Myocyte (in vitro differentiated cells): Measurements from ENCODE around the gene APBA2. TPM values are rescaled to one million over a fixed set of nuclear protein-coding genes. Genes with fewer than 3 reads are reported as not detected.
"Not testable (repeated sequence)": the region's sequence is repeated elsewhere in the genome, so short reads cannot be mapped to it uniquely, and the experiment has no call there.

ENCODE experiments used
- DNase-seq: peaks from one replicate; pipeline ENCODE4 v3.0.0-alpha.2; 2012; ENCODE audit warnings: low read depth
- total RNA-seq: library from RNA; depleted of rRNA; stranded (reverse); fragments of >200 nt; gene quantifications from 2 replicates; pipeline ENCODE4 v1.2.3, GENCODE V29; 2014

Gene APBA2
- total RNA-seq, 1 donor from 2014 or later, result not detected

DNA sequence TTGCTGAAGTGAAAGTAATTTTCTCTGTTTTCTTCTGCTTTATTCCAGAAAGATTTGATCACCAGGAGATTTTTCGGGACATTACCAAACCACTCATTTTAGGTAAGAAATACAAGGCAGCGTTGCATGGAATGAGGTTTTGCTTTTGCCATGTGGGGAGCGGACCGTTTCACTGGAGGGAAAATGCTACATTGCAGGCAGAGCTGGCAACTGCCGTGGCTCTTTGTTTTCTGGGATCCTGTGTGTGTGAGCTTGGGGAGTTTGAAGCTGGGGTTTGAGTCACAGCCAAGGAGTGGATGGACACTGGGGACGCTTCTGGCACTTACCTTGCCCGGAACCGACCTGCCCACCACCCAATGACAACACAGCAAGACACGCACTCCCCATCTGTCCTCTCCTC is 109.9 kb downstream of the APBA2 start:
- no peak for DNase-seq

DNA sequence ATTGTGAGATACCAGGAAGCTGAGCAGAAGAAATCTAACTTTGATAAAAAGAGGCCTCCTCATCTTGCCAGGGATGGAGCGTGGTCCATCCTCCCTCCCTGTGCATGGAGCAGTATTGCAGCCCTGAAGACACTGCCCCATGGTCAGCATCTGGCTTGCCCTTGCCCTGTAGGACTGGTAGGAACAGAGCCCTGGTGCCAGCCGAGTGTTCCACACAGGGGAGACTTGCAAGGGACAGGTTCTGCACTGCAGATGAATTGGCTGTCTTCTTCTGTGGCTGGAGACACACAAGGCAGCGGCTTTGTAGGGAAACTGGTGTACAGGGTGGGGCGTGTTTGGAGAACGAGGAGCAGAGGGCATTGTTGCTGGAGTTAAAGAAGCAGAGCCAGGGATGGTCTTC is 110.5 kb downstream of the APBA2 start:
- DNase-seq, result no peak

DNA sequence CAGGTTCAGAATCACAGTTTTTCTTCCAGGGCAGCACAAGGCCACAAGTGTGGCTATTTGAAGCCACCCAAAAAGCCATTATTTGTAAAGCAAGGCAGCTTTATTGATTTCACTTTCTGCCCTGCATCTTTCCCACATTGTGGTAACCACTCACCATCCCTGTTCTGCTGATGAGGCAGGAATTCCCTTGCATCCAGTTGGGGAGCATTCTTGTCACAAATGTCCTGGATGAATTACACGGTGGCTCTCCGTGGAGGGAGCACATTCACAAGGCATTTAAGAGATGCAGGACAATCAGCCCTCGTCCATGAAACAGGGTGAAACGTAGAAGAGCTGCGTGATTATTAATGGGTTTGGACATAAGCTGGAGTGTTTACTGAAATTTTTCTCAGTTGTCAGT is 111.2 kb downstream of the APBA2 start:
- no peak for DNase-seq

DNA sequence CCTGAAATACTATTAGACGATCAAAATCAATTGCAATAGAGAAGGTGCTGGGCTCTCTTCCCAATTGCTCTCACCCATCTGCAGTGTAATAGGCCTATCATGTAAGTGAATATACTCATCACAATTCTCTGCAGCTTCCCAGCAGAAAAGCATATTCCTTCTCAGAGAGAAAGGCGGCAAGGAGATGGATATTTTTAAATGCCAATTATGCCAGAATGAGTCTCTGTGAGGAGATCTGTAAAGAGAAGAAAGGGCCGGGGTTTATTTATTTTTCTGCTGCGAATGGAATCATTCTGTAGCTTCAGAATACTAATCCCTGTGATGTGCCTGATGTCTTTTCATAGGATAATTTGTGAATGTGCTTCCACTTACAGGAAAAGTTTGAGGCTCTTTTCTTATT is 112.0 kb downstream of the APBA2 start:
- DNase-seq, result no peak

DNA sequence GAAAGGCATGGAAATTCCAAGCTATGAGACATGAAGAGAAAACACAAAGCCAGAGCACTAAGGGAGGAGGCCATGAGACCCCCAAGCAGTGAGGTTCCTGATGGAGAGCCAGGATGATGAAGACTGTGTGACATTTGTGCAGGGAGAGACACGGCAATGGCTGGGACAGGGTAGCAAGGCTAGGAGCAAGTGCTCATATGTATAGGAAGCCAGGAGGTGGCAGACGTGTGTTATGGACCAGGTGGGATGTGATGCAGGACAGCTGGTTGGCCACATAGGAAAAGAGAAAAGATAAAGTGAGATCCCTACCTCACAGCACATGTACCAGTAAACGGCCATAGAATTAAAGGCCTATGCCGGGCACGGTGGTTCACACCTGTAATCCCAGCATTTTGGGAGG is 112.7 kb downstream of the APBA2 start:
- no peak for DNase-seq

DNA sequence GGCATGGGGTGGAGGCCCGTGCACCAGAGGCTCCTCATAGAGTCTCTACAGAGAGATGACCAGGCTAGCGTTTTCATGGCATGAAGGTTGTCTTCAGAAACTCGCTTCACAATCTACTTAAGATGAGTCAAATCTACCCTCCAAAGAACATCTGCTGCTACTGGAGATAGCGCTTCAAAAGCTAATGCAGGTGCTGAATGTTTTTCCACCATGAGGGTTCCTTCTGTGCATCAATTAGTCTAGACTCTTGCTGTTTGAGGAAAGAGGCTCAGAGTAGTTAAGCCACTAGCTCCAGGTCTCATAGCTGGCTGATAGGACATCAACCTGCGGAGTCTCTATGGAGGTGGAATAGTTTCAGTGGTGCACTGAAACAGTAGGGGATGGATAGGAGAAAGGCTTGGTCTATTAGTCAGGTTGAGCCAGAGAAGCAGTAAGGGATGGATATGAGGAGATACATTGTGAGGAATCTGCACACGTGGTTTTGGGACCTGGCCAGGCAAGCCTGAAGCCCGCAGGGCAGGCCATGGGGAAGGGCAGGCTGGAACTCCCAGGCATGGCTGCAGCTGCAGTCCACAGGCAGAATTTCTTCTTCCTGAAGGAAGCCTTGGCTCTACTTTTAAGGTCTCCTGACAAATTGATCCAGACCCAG is 117.5 kb downstream of the APBA2 start:
- no peak for DNase-seq

DNA sequence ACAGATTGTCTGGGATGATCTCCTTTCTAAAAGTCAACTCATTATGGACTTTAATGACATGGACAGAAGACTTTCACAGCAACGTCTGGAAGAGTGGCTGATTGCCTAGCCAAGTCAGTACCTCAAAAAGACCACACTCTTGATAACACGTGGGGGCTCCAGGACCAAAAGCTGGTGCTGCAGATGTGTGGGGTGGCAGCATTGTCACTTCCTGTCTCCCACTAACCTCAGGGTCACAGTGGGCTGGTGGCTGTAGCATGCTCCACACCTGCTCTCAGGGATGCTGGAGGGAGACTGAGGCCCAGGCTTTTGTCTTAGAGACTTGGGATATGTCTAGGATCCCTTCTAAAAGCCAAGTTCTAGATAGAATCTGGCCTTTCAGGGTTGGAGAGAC is 118.1 kb downstream of the APBA2 start:
- no peak for DNase-seq

DNA sequence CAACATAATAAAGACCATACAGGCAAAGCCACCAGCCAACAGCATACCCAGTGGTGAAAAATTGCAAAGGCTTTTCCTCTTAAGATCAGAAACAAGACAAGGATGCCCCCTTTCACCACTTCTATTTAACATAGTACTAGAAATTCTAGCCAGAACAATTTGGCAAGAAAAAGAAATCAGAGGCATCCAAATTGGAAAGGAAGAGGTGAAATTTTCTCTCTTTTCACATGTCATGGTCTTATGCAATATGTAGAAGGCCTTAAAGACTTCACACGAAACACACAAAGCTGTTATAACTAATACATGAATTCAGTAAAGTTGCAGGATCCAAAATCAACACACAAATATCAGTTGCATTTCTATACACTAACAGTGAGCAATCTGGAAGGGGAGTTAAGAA is 120.2 kb downstream of the APBA2 start:
- DNase-seq, result no peak

DNA sequence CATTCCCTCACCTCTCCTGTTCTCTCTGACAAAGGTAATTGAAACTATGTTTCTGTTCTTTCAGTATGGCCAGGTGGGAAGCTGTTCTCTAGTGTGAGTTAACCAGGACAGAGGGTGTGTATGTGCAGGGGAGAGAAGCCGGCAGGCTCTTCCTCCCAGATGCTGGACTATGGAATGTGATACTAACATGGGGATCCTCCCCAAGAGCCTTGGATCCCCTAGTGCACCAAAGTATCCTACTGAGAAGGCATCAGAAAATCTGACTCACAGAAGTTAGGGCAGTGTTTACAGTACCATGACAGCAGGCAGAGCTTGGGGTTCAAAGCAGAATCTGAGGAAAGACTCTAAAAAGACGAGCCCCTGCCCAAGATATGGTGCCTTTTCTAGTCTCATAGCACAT is 123.1 kb downstream of the APBA2 start:
- no peak for DNase-seq

DNA sequence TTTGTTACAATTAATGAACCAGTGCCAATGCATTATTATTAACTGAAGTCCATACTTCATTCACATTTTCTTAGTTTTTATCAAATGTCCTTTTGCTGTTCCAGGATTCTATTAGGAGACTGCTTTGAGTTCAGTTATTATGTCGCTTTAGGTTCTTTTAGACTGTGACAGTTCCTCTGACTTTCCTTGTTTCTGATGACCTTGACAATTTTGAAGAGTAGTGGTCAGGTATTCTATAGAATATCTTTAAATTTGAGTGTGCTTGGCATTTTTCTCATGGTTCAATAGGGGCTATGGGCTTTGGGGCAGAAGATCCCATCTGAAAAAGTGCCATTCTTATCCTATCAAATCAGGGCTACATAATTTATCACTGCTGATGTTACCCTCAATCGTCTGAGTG is 126.3 kb downstream of the APBA2 start:
- no peak for DNase-seq

DNA sequence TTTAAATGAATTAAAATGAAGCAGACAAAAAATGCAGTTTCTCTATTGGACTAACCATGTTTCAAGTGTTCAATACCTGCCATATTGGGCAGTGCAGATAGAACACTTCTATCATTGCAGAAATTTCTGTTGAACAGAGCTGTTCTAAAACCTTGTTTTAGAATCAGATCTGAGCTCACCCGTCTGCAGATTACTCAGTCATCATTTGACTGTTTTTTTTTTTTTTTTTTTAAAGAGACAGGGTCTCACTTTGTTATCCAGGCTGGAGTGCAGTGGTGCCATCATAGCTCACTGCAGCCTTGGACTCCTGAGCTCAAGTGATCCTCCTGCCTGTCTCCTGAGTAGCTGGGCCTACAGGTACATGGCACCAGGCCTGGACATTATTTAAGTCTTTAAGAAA is 128.7 kb downstream of the APBA2 start:
- DNase-seq, result no peak

DNA sequence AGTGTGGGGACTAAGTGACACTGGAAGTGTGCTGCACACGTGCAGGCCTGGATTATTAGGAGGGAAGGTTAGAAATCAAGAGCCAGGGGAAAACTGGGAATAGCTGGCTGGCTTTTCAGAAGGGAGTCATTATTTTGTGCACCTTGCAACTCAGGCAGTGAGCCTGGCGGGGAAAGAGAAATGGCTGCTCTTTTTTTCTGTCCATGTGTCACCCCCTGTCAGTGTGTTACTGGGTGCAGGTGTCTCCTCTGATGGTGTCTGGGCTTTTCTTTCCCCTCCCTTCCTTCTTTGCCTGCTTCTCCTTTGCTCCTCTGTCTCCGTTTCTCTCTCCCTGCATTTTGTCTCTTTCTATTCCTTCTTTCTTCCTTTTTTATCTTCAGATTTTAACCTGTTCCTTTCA is 130.7 kb downstream of the APBA2 start:
- DNase-seq, result no peak

DNA sequence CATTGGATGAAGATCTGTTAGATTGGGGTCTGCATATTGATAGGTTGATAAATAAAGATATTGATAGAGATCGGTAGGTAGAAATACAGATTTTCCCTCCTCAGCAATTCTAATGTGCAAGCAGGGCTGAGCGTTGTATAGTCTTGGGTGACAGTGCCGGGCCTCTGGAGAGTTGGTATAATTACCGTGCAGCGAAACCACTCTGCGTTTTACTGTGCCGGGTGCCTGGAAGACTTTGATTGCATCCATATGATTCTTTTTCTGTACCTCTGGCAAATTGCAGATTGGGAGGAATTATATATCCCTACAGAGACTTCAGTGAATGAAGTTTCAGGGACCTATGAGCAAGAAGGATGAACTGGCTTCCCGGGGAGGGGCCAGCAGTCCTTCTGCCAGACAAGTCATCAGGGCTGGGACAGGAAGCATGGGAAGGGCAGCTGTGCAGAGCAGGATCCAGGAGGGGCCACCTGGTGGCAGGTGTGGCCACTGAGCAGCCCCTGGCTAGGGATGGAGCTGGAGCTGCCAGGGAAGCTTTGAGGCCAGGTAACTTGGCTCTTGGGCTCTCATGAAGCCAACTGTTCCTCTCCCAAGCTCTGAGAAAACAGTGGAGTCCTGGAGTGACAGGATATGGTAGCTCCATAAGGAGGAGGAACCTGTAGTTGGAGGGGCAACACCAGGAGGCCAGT is 132.5 kb downstream of the APBA2 start:
- no peak for DNase-seq

DNA sequence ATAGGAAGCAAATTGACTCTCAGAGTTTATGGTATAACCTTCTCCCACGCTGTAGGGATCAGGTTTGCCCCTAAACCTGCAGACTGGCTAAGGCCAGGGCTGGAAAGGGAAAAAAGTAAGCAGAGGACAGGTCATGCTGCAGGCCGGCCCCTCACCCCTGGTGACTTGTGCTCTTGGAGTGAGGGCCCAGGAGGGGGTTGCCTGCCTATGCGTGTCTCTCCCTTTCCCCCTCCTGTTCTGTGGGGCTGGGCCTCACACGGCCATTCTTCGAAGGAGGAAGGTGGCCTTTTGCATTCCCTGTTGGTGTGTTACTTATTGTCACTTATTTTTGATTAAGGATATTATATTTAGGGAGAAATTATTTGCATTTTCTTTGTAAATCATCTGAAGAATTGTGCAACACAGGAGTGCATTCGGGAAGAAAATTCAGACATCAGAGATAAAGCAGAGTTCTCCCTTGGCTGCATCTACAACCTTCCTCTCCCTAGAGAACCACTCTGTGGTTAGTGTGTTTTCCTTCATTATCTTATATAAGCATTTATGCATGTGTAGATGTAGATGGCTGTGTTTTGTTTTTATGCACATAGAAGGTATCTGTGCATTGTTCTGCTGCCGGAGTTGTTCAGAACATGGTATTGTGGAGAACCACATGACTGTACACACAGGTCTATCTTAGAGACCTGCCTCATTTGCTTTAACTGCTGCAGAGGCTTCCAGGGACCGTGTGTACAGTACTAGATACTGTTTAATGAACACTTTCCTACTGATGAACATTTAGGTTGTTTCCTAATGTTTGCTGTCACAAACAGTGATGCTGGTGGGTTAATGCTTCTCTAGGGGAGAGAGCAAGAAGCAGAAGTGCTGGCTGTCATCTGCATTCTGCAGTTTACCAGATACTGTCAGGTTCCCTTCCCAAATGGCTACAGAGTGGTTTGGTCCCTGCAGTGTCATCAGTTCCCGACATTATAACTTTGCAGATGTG is 133.5 kb downstream of the APBA2 start:
- DNase-seq, result no peak

DNA sequence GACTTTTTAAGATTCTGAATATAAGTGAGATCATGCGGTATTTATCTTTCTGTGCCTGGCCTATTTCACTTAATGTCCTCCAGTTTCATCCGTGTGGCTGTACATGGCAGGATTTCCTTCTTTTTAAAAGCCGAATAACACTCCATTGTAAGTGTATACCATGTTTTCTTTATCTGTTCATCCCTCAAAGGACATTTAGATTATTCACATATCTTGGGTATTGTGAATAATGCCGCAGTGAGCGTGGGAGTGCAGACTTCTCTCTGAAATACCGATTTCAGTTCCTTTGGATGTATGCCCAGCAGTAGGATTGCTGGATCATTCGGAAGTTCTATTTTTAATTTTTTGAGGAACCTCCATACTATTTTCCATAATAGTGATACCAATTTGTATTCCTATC is 136.1 kb downstream of the APBA2 start:
- no peak for DNase-seq

DNA sequence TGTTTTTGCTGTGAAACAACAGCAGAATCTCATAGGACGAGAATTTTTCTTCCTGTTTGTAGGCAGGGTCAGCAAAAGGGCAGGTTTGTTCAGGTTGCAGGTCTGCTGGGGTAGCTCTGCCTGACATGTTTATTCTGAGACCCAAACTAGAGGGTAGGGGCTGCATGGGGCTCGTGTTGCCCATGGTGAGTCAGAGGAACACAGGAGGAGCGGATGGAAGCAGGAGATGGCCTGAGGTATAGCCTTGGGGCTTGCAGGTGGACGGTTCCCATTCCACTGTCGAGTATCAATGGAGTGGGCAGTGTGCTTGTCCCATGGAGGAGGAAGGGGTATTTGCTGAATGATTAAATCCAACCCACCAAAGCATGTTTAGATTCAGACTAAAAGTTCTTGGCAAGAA is 138.9 kb downstream of the APBA2 start:
- DNase-seq, result no peak

DNA sequence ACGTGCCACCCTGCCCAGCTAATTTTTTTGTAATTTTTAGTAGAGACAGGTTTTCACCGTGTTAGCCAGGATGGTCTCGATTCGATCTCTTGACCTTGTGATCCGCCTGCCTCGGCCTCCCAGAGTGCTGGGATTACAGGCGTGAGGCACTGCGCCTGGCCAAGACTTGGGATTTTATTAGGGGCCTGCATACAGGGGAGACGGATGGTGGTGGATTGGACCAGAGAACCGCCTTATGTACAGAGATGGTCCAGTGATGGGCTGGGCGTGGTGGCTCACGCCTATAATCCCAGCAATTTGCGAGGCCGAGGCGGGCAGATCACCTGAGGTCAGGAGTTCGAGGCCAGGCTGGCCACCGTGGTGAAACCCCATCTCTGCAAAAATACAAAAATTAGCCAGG is 139.6 kb downstream of the APBA2 start:
- DNase-seq, result not testable (repeated sequence)

DNA sequence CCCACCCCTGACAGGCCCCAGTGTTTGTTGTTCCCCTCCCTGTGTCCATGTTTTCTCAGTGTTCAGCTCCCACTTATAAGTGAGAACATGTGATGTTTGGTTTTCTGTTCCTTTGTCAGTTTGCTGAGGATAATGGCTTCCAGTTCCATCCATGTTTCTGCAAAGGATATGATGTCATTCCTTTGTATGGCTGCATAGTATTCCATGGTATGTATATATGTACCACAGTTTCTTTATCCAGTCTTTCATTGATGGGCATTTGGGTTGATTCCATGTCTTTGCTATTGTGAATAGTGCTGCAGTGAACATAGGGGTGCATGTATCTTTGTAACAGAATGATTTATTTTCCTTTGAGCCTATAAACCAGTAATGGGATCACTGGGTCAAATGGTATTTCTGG is 142.4 kb downstream of the APBA2 start:
- DNase-seq, result not testable (repeated sequence)

DNA sequence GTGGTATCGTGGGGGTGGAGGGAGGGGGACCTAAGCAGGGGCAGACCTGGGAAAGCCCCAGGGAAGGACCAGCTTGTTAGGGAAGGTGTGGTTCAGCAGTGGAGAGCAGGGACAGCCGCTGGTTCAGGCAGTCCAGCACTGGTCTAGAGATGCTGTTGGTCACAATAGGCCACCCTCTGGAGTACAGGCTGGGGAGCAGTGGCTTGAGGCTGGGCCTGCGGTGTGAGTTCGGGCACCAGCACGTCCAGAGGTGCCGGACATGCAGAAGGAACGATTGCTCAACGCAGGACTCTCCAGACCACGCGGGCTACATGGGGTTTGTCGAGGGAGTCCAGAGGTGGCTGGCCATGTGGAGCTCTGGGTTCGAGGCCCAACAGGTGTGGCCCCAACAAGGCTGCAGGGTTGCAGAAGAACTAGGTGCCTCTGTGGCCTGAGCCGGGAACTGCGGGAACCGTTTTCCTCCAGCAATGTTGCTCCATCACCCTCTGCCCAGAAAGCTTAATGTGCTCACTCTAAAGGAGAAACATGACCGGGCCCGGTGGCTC is 143.9 kb downstream of the APBA2 start:
- DNase-seq, result no peak

DNA sequence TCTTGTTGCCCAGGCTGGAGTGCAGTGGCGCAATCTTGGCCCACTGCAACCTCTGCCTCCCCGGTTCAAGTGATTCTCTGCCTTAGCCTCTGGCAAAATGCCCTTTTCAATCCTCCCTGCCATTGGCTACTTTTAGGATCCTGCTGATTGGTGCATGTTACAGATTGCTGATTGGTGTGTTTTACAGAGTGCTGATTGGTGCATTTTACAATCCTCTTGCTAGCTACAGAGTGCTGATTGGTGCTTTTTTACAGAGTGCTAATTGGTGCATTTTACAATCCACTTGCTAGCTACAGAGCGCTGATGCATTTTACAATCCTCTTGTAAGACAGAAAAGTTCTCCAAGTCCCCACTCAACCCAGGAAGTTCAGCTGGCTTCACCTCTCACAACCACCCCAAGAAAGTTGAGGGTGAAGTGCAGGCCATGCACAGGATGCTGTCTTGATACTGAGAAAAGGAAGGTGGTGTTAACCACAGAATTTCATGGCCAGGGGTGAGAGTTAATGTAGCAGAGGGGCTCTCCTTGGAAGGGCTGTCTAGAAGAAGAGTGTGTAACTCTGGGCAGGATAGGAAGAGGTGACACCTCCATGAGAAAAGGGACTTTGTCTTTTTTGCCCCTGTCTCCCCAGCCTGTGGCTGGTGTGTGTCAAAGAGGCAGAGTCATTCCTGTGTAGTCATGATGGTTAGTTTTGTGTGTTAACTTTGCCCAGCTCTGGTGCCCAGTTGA is 145.9 kb downstream of the APBA2 start:
- no peak for DNase-seq

DNA sequence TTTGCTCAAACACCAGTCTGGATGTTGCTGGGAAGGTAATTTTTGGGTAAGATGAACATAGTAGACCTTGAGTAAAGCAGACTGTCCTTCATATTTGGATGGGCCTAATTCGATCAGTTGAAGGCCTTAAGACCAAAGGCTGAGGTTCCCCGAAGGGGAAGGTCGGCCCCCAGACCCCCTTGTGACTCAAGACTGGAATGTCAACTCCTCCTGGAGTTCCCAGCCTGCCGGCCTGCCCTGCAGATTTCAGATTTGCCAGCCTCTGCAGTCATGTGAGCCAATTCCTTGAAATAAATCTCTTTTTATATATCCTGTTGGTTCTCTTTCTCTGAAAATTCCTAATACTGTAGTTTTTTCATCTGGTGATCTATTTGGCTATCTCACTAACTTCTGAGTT is 146.5 kb downstream of the APBA2 start:
- no peak for DNase-seq
